Vagina (tissue), 2 donors: ENCODE measurements around the gene ADIRF. TPM values are rescaled to one million over a fixed set of nuclear protein-coding genes. Genes with fewer than 3 reads are reported as not detected.

ENCODE experiments used
- DNase-seq, 2 donors: peaks; one replicate each; pipeline ENCODE4 v3.0.0-alpha.2; 2017; ENCODE audit errors: extremely low spot score in 2 of 2
- H3K27ac ChIP-seq: fragments of 200-600 bp; sonication (generic); one replicate; pipeline ENCODE4 v1.5.1; 2019
- H3K27me3 ChIP-seq: fragments of 200-600 bp; sonication (generic); one replicate; pipeline ENCODE4 v1.5.1; 2019
- H3K36me3 ChIP-seq, 2 donors: fragments of 200-600 bp; sonication (generic); one replicate each; pipeline ENCODE4 v1.5.1; 2017 to 2019
- H3K4me1 ChIP-seq: fragments of 200-600 bp; sonication (generic); one replicate; pipeline ENCODE4 v1.5.1; 2019
- H3K4me3 ChIP-seq, 2 donors: fragments of 200-600 bp; sonication (generic); 1 replicate in 1 of 2; 2 replicates in 1 of 2; pipeline ENCODE4 v1.5.1; 2016 to 2019
- H3K9me3 ChIP-seq: fragments of 200-600 bp; sonication (generic); one replicate; pipeline ENCODE4 v1.5.1; 2019
- POLR2A ChIP-seq, 2 donors: fragments of 450-650 bp; IDR thresholded peaks; one replicate each; pipeline ENCODE4 v1.6.1; 2017; ENCODE audit warnings: antibody characterized with exemption in 2 of 2, mild to moderate bottlenecking in 2 of 2, moderate library complexity in 2 of 2
- POLR2AphosphoS5 ChIP-seq, 2 donors: sonication (generic); formaldehyde crosslinking; IDR thresholded peaks; one replicate each; pipeline ENCODE4 v1.9.0; 2017; ENCODE audit warnings: antibody characterized with exemption in 2 of 2, mild to moderate bottlenecking in 2 of 2, low read depth in 1 of 2; ENCODE audit not compliant: insufficient read depth in 1 of 2
- intact Hi-C: fragments of 100-400 bp; cut with DNase I; formaldehyde crosslinking; loops from one replicate; pipeline ENCODE4 v1.15.1; 2023
- total RNA-seq: library from RNA; depleted of rRNA; stranded (reverse); fragments of >200 nt; gene quantifications from one replicate; pipeline ENCODE4 v1.2.3, GENCODE V29; 2016
- TF ChIP-seq, protein P1 (sequence below), 3 experiments: fragments of 450-650 bp in 2 of 3; fragments of 200-600 bp in 1 of 3; sonication (generic) in 1 of 3; IDR thresholded peaks; one replicate each; pipeline ENCODE4 v1.5.1; 2017 to 2019; ENCODE audit warnings: antibody characterized with exemption in 3 of 3, mild to moderate bottlenecking in 2 of 3, moderate library complexity in 2 of 3

ADIRF gene
- total RNA-seq, 1 donor from 2014 or later: 374 TPM

DNA sequence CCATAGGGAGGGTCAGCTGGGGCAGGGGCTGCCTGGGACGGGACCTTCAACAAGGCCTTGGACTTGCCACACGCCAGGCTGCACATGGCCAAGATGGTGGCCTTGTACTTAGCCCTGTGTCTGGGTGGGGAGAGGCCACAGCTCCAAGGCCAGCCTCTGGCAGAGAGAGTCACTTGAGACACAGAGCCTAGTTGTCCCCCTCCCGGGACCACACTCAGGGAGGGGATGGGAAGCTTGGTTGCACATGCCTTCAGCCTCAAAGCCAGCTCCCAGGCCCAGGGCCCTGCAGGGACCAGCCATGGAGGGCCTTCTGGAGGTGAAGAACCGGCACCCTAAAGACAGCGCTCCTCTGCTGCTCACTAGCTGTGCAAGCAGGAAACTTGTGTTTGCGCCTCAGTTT, 27.6 kb upstream of the ADIRF start:
- H3K36me3 ChIP-seq: no peaks in the 10 kb centered on the region
- H3K4me3 ChIP-seq: no peak overlapping the region
- H3K27me3 ChIP-seq: no peaks in the 10 kb centered on the region
- H3K27ac ChIP-seq: no peak overlapping the region
- DNase-seq: peak in 1 of 2 donors; percentile 86
- H3K4me1 ChIP-seq: peaks cover 12% of the 10 kb centered on the region
- H3K9me3 ChIP-seq: no peaks in the 10 kb centered on the region
- intact Hi-C loops: loop anchor here (1.0 kb wide), 1 partner anchor 251 kb away; no protein-coding TSS in a partner anchor
- TF ChIP-seq POLR2AphosphoS5 (IDR thresholded peaks at IDR 0.05; ENCODE audit: insufficient read depth in 1 of 2, low read depth in 1 of 2) (no peak), POLR2A (IDR thresholded peaks at IDR 0.05) (no peak)
- TF ChIP-seq, protein P1, sequence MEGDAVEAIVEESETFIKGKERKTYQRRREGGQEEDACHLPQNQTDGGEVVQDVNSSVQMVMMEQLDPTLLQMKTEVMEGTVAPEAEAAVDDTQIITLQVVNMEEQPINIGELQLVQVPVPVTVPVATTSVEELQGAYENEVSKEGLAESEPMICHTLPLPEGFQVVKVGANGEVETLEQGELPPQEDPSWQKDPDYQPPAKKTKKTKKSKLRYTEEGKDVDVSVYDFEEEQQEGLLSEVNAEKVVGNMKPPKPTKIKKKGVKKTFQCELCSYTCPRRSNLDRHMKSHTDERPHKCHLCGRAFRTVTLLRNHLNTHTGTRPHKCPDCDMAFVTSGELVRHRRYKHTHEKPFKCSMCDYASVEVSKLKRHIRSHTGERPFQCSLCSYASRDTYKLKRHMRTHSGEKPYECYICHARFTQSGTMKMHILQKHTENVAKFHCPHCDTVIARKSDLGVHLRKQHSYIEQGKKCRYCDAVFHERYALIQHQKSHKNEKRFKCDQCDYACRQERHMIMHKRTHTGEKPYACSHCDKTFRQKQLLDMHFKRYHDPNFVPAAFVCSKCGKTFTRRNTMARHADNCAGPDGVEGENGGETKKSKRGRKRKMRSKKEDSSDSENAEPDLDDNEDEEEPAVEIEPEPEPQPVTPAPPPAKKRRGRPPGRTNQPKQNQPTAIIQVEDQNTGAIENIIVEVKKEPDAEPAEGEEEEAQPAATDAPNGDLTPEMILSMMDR (IDR thresholded peaks at IDR 0.05): no peak

DNA sequence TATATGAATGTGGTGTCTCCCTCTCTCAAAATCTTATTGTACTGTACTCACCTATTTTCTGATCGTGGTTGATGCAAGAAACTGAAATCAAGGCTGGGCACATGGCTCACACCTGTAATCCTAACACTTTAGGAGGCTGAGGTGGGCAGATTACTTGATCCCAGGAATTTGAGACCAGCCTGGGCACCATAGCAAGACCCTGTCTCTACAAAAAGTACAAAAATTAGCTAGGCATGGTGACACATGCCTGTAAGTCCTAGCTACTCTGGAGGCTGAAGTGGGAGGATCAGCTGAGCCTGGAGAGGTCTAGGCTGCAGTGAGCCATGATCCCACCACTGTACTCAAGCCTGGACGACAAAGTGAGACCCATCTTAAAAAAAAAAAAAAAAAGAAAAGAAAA, 26.9 kb upstream of the ADIRF start:
- DNase-seq: peak in 1 of 2 donors; percentile 62
- intact Hi-C loops: loop anchor here (1.0 kb wide), 1 partner anchor 252 kb away; no protein-coding TSS in a partner anchor
- no peak overlapping the region for H3K4me3 ChIP-seq
- H3K27ac ChIP-seq: no peak overlapping the region
- H3K9me3 ChIP-seq: no peaks in the 10 kb centered on the region
- TF ChIP-seq, protein P1 (IDR thresholded peaks at IDR 0.05): no peak
- H3K4me1 ChIP-seq: peaks cover 18% of the 10 kb centered on the region
- H3K36me3 ChIP-seq: no peaks in the 10 kb centered on the region
- H3K27me3 ChIP-seq: no peaks in the 10 kb centered on the region

DNA sequence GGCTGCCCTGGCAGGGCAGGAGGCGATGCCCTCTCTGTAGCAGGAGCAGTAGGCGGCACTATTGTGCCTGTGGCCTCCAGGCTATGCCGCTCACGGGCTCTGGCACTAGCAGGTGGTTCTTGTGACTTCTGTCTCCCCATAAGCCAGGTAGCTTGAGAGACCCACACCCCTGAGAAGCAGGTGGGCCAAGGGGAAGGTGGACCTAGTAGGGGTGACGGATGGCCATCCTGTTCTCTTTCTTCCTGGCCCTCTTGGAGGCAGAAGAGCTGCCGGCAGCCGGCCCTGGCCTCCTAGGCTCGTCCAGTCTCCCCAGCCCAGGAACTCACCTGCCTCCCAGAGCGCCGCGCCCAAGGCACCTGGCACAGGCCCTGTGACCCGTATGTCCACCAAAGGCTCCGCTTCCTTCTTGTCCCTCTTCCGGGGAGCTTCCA, 26.3 kb upstream of the ADIRF start:
- Histone ChIP-seq H3K4me3 (no peak overlapping the region), H3K36me3 (no peaks in the 10 kb centered on the region), H3K27me3 (no peaks in the 10 kb centered on the region), H3K9me3 (no peaks in the 10 kb centered on the region), H3K27ac (no peak overlapping the region), H3K4me1 (peaks cover 20% of the 10 kb centered on the region)
- DNase-seq: peak in 1 of 2 donors; percentile 83
- TF ChIP-seq, protein P1 (IDR thresholded peaks at IDR 0.05): no peak
- TF ChIP-seq POLR2AphosphoS5 (IDR thresholded peaks at IDR 0.05; ENCODE audit: insufficient read depth in 1 of 2, low read depth in 1 of 2): no peak
- no peak for TF ChIP-seq POLR2A (IDR thresholded peaks at IDR 0.05)
- intact Hi-C loops: loop anchor here (1.0 kb wide), 1 partner anchor 253 kb away; no protein-coding TSS in a partner anchor

DNA sequence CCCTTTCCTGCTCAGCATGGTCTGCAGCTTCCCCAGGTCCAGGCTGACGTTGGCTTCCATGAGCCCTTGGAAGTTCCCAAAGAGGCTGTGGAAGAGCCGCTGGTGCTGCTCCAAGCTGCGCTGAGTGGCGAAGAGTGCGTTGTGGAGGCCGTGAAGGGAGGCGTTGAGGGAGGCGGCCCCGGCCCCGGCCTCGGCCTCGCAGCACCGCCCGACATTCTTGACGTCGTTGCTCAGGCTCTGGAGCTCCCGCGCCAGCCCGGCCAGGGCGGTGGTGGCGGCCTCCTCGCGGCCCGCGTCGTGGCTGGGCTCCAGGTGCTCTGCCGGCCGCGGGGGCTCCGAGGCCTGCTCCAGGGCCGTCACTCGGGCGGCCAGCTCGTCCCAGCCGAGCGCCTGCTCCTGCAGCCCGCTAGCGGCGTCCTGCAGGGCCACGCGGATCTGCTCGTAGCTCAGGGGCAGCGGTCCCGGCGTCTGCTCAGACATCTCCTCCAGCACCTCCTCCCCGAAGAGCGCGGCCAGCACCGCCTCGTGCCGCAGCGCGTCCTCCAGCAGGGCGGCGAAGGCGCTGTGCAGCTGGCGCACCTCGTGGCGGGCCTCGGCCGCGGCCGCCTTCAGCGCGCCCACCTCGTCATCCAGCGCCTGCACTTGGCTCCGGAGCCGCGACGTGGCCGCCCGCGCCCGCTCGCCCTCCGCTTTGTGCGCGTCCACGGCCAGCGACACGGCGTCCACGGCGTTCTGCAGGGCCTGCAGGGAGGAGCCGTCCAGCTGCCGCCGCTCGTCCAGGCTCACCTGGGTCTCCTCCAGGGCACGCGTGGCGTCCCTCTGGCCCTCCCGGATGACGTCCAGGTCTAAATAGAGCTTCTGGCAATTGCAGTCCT, 25.6 kb upstream of the ADIRF start:
- TF ChIP-seq, protein P1 (IDR thresholded peaks at IDR 0.05): no peak
- TF ChIP-seq POLR2A (IDR thresholded peaks at IDR 0.05) (no peak), POLR2AphosphoS5 (IDR thresholded peaks at IDR 0.05; ENCODE audit: insufficient read depth in 1 of 2, low read depth in 1 of 2) (no peak)
- Histone ChIP-seq H3K9me3 (no peaks in the 10 kb centered on the region), H3K27me3 (no peaks in the 10 kb centered on the region), H3K36me3 (no peaks in the 10 kb centered on the region), H3K4me1 (peaks cover 20% of the 10 kb centered on the region), H3K4me3 (peak overlapping the region in 1 of 2 donors; percentile 11), H3K27ac (no peak overlapping the region)
- intact Hi-C loops: no loop called here
- DNase-seq: peak in 1 of 2 donors; percentile 37
